Measurements from ENCODE around the gene UPF3A. TPM values are rescaled to one million over a fixed set of nuclear protein-coding genes. Genes with fewer than 3 reads are reported as not detected.
"Not testable (repeated sequence)": the region's sequence is repeated elsewhere in the genome, so short reads cannot be mapped to it uniquely, and the experiment has no call there.

Gene UPF3A
- total and polyA plus RNA-seq, 2 experiments from 2014 or later = 25.3 to 50.8 TPM

GRCh38 chr13:114341003-114341777 lies 59.8 kb downstream of the UPF3A start:
- in situ Hi-C loops (cut with MboI) = no loop called here
- H3K4me3 ChIP-seq = no peak overlapping the region
- H3F3A ChIP-seq (ENCODE audit: insufficient read depth) = no peaks in the 10 kb centered on the region
- no peaks in the 10 kb centered on the region for H3K4me1 ChIP-seq (ENCODE audit: insufficient read depth)
- no peaks in the 10 kb centered on the region for H3K27me3 ChIP-seq (replicated peaks; ENCODE audit: insufficient read depth)
- no peak overlapping the region for H2AFZ ChIP-seq
- TF ChIP-seq EZH2phosphoT487 (IDR thresholded peaks at IDR 0.05; ENCODE audit: insufficient read depth, low read depth) (no peak), EZH2 (IDR thresholded peaks at IDR 0.05; ENCODE audit: insufficient read depth, poor library complexity, severe bottlenecking) (no peak)
- no peak overlapping the region for H3K9ac ChIP-seq
- no peaks in the 10 kb centered on the region for H3K9me3 ChIP-seq (ENCODE audit: low read depth)
- H3K27ac ChIP-seq = no peak overlapping the region
- no peaks in the 10 kb centered on the region for H3K79me2 ChIP-seq (ENCODE audit: insufficient read depth)
- H3K36me3 ChIP-seq (ENCODE audit: low read depth) = no peaks in the 10 kb centered on the region
- H4K20me1 ChIP-seq (ENCODE audit: insufficient read depth) = no peaks in the 10 kb centered on the region
- no peaks in the 10 kb centered on the region for H3K9me2 ChIP-seq (ENCODE audit: insufficient read depth)
- no peak overlapping the region for H3K4me2 ChIP-seq (ENCODE audit: unreplicated experiment)
- no peak for DNase-seq
- 68 to 73% methylated on average over 14 of the region's 14 CpGs for WGBS, 2 experiments (ENCODE audit: low coverage in 1 of 2, low lambda C conversion rate in 2 of 2, missing lambda C conversion rate in 2 of 2)

- H3K4me3 ChIP-seq; H3K36me3 ChIP-seq (ENCODE audit: low read depth); H2AFZ ChIP-seq; in situ Hi-C loops (cut with MboI); H3K4me2 ChIP-seq (ENCODE audit: unreplicated experiment); H4K20me1 ChIP-seq (ENCODE audit: insufficient read depth); H3K27ac ChIP-seq; H3K9me3 ChIP-seq (ENCODE audit: low read depth); H3K4me1 ChIP-seq (ENCODE audit: insufficient read depth); H3K9me2 ChIP-seq (ENCODE audit: insufficient read depth); H3F3A ChIP-seq (ENCODE audit: insufficient read depth); H3K9ac ChIP-seq; DNase-seq; H3K79me2 ChIP-seq (ENCODE audit: insufficient read depth): not testable (repeated sequence)
- WGBS, 2 experiments (ENCODE audit: low coverage in 1 of 2, low lambda C conversion rate in 2 of 2, missing lambda C conversion rate in 2 of 2) = 18 to 29% methylated on average over 3 of the region's 3 CpGs
- H3K27me3 ChIP-seq (replicated peaks; ENCODE audit: insufficient read depth) = peaks cover 18% of the 10 kb centered on the region; the same call in 1 of the 2 replicates
Measured at GRCh38 chr13:114347256-114347655, 65.9 kb downstream of the UPF3A start.

GRCh38 chr13:114352763-114353162 lies 71.4 kb downstream of the UPF3A start:
- H3K79me2 ChIP-seq (ENCODE audit: insufficient read depth); H4K20me1 ChIP-seq (ENCODE audit: insufficient read depth); H3K4me2 ChIP-seq (ENCODE audit: unreplicated experiment); H3F3A ChIP-seq (ENCODE audit: insufficient read depth); H3K4me1 ChIP-seq (ENCODE audit: insufficient read depth); H3K4me3 ChIP-seq; in situ Hi-C loops (cut with MboI); H3K36me3 ChIP-seq (ENCODE audit: low read depth); H3K27ac ChIP-seq; H3K9ac ChIP-seq; H2AFZ ChIP-seq; H3K9me3 ChIP-seq (ENCODE audit: low read depth); H3K9me2 ChIP-seq (ENCODE audit: insufficient read depth): not testable (repeated sequence)
- H3K27me3 ChIP-seq (replicated peaks; ENCODE audit: insufficient read depth) = peaks cover 16% of the 10 kb centered on the region; the same call in 1 of the 2 replicates
- WGBS, 2 experiments (ENCODE audit: low coverage in 1 of 2, low lambda C conversion rate in 2 of 2, missing lambda C conversion rate in 2 of 2) = 71 to 77% methylated on average over 9 to 27 of the region's 34 CpGs
- peak; percentile 53 for DNase-seq

- H3K36me3 ChIP-seq (ENCODE audit: low read depth); H3K9me2 ChIP-seq (ENCODE audit: insufficient read depth); H3K27ac ChIP-seq; in situ Hi-C loops (cut with MboI); DNase-seq; H3K4me1 ChIP-seq (ENCODE audit: insufficient read depth); H2AFZ ChIP-seq; H3K9me3 ChIP-seq (ENCODE audit: low read depth); H3K9ac ChIP-seq; H3K79me2 ChIP-seq (ENCODE audit: insufficient read depth); H3K4me2 ChIP-seq (ENCODE audit: unreplicated experiment); H3K4me3 ChIP-seq; H3F3A ChIP-seq (ENCODE audit: insufficient read depth); H4K20me1 ChIP-seq (ENCODE audit: insufficient read depth): not testable (repeated sequence)
- peaks cover 10% of the 10 kb centered on the region; the same call in 1 of the 2 replicates for H3K27me3 ChIP-seq (replicated peaks; ENCODE audit: insufficient read depth)
- WGBS, 2 experiments (ENCODE audit: low coverage in 1 of 2, low lambda C conversion rate in 2 of 2, missing lambda C conversion rate in 2 of 2) = 80 to 87% methylated on average over 3 to 38 of the region's 38 CpGs
Measured at GRCh38 chr13:114353382-114353781, 72.0 kb downstream of the UPF3A start.

Small RNAs within 50 kb of the gene (microRNA-seq; reads per million reads assigned to microRNA genes)
- gene MIR4502 (ENCODE audit: borderline number of aligned reads) (not detected), gene MIR548AR (ENCODE audit: borderline number of aligned reads) (not detected)

Small RNAs within 50 kb of the gene (small RNA-seq; reads per million reads assigned to genes)
- gene MIR4502 (ENCODE audit: low read depth, low replicate concordance) = not detected
- not detected for gene MIR548AR (ENCODE audit: low read depth, low replicate concordance)

Other genes with a start within 250 kb of the UPF3A start
- 36.7 and 46.2 TPM in 2 replicates for gene RASA3, start 149.0 kb upstream of the UPF3A start, total RNA-seq (2014; rRNA removed; shearing (Covaris generic))
- gene RASA3, start 149.0 kb upstream of the UPF3A start, polyA plus RNA-seq (2016; fragmentation: Nextera tagmentation; extraction: Ambion mirVana) = 30.0 and 34.3 TPM in 2 replicates
- gene CFAP97D2, start 102.3 kb upstream of the UPF3A start, total RNA-seq (2014; rRNA removed; shearing (Covaris generic)) = not detected in 2 replicates
- not detected in 2 replicates for gene CFAP97D2, start 102.3 kb upstream of the UPF3A start, polyA plus RNA-seq (2016; fragmentation: Nextera tagmentation; extraction: Ambion mirVana)
- 60.2 and 70.7 TPM in 2 replicates for gene CDC16, start 46.7 kb upstream of the UPF3A start, total RNA-seq (2014; rRNA removed; shearing (Covaris generic))
- 80.0 and 80.5 TPM in 2 replicates for gene CDC16, start 46.7 kb upstream of the UPF3A start, polyA plus RNA-seq (2016; fragmentation: Nextera tagmentation; extraction: Ambion mirVana)
- gene CHAMP1, start 32.9 kb downstream of the UPF3A start, total RNA-seq (2014; rRNA removed; shearing (Covaris generic)) = 33.5 and 33.6 TPM in 2 replicates
- gene CHAMP1, start 32.9 kb downstream of the UPF3A start, polyA plus RNA-seq (2016; fragmentation: Nextera tagmentation; extraction: Ambion mirVana) = 26.9 and 30.7 TPM in 2 replicates